Nephron (organoid): ENCODE measurements around the gene ASS1.
A peak's percentile ranks its signal among the peaks of the same experiment; 100 is the strongest.

Source experiments
- H3K27ac Mint-ChIP-seq, 3 experiments: 2 replicates each; pipeline ENCODE4 v1.8.0; 2020; ENCODE audit warnings: mixed read lengths in 3 of 3, mild to moderate bottlenecking in 2 of 3, moderate library complexity in 1 of 3
- H3K27me3 Mint-ChIP-seq: 2 replicates; pipeline ENCODE4 v1.8.0; 2021; ENCODE audit warnings: low read depth, mild to moderate bottlenecking, moderate library complexity, mixed read lengths
- H3K36me3 Mint-ChIP-seq: 2 replicates; pipeline ENCODE4 v1.8.0; 2020; ENCODE audit warnings: low read depth, mixed read lengths
- H3K4me1 Mint-ChIP-seq: 2 replicates; pipeline ENCODE4 v1.8.0; 2020; ENCODE audit warnings: mixed read lengths
- H3K4me3 Mint-ChIP-seq, 3 experiments: 2 replicates each; pipeline ENCODE4 v1.8.0; 2020; ENCODE audit warnings: mild to moderate bottlenecking in 3 of 3, mixed read lengths in 3 of 3, moderate library complexity in 2 of 3
- H3K9me3 Mint-ChIP-seq: 2 replicates; pipeline ENCODE4 v1.8.0; 2020; ENCODE audit warnings: mixed read lengths
- TF ChIP-seq, protein P1 (sequence below), 3 experiments: fragments of 200-600 bp; sonication (generic); IDR thresholded peaks; one replicate each; pipeline ENCODE4 v1.5.0; 2021; ENCODE audit warnings: antibody characterized with exemption in 3 of 3; ENCODE audit not compliant: unreplicated experiment in 3 of 3

Gene ASS1

DNA sequence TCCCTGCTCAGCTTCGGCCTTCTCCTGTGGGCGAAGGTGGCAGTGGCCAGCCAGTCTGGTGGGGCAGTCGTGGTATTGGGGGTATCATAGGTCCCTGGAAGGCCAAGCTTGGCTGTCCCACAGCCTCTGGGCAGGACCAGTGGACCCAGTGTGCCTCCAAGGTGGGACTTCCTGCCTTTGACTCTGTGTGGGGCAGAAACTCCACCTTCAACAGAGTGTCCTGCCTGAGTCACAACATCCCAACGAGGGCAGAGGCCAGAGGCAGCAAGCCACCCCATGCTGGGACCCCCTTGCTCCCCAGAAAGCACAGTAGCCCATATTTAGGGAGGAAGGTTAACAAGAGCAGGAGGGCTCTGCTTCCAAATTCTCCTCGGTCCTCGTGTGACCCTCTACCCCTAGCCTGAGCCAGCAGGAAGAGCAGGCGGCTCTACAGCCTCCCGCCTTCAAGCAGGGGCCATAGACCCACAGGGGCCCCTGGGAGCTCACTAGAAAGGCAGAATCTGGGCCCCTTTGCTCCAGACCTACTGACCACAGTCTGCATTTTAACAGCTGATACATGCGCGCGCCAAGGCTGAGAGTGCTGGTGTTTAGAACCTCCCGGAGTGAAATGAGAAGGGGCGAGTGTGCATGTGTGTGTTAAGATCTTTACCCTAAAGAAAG, 83.0 kb downstream of the ASS1 start:
- Mint-ChIP-seq H3K36me3 (no peaks in the 10 kb centered on the region), H3K27me3 (peaks cover 64% of the 10 kb centered on the region), H3K4me3 (no peak overlapping the region), H3K9me3 (no peaks in the 10 kb centered on the region), H3K27ac (no peak overlapping the region), H3K4me1 (peaks cover 12% of the 10 kb centered on the region)
- TF ChIP-seq, protein P1, sequence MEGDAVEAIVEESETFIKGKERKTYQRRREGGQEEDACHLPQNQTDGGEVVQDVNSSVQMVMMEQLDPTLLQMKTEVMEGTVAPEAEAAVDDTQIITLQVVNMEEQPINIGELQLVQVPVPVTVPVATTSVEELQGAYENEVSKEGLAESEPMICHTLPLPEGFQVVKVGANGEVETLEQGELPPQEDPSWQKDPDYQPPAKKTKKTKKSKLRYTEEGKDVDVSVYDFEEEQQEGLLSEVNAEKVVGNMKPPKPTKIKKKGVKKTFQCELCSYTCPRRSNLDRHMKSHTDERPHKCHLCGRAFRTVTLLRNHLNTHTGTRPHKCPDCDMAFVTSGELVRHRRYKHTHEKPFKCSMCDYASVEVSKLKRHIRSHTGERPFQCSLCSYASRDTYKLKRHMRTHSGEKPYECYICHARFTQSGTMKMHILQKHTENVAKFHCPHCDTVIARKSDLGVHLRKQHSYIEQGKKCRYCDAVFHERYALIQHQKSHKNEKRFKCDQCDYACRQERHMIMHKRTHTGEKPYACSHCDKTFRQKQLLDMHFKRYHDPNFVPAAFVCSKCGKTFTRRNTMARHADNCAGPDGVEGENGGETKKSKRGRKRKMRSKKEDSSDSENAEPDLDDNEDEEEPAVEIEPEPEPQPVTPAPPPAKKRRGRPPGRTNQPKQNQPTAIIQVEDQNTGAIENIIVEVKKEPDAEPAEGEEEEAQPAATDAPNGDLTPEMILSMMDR (IDR thresholded peaks at IDR 0.05; ENCODE audit: unreplicated experiment in 3 of 3), result no peak

- H3K27ac Mint-ChIP-seq, result no peak overlapping the region
- H3K9me3 Mint-ChIP-seq, result no peaks in the 10 kb centered on the region
Observed at GRCh38 chr9:130528674-130529073, 83.9 kb downstream of the ASS1 start.

DNA sequence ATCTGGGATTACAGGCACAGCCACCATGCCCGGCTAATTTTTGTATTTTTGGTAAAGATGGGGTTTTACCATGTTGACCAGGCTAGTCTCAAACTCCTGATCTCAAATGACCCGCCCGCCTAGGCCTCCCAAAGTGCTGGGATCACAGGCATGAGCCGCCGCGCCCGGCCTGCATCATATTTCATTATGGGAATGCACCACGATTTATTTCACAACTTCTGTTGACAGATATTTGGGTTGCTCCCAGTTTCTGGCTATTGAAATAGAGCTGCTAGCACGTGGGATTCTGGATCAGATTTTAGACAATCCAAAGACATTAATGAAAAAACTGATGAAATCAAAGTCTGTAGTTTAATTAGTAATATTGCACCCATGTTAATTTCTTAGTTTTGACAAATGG, 86.2 kb downstream of the ASS1 start:
- H3K27me3 Mint-ChIP-seq, result peaks cover 71% of the 10 kb centered on the region
- peak overlapping the region in 1 of 3 experiments; percentile 22 for H3K4me3 Mint-ChIP-seq
- no peaks in the 10 kb centered on the region for H3K9me3 Mint-ChIP-seq
- no peak overlapping the region for H3K27ac Mint-ChIP-seq
- peaks cover 22% of the 10 kb centered on the region for H3K4me1 Mint-ChIP-seq
- no peaks in the 10 kb centered on the region for H3K36me3 Mint-ChIP-seq
- TF ChIP-seq, protein P1 (IDR thresholded peaks at IDR 0.05; ENCODE audit: unreplicated experiment in 3 of 3), result no peak

More at GRCh38 chr9:130528674-130529073, 83.9 kb downstream of the ASS1 start:
- Mint-ChIP-seq H3K4me3 (no peak overlapping the region), H3K4me1 (peaks cover 12% of the 10 kb centered on the region), H3K27me3 (peaks cover 62% of the 10 kb centered on the region), H3K36me3 (no peaks in the 10 kb centered on the region)
- TF ChIP-seq, protein P1 (IDR thresholded peaks at IDR 0.05; ENCODE audit: unreplicated experiment in 3 of 3), result no peak

DNA sequence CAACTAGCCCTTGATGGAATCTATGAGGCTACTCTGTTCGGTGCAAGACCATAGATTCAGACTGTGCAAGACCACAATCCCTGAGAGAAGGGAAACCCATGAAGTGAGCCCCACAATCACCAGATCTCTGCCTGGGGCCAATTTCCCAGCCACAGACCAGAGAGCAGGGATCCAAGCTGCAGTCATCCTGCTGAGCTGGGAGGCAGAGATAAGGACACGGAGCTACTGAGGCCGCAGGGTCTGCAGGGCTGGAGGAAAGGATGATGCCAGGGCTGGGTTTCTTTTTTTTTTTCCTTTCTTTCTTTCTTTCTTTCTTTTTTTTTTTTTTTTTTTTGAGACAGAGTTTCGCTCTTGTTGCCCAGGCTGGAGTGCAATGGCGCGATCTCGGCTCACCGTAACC, 86.9 kb downstream of the ASS1 start:
- Mint-ChIP-seq H3K4me3 (no peak overlapping the region), H3K4me1 (peaks cover 27% of the 10 kb centered on the region), H3K36me3 (no peaks in the 10 kb centered on the region), H3K27ac (no peak overlapping the region), H3K9me3 (no peaks in the 10 kb centered on the region), H3K27me3 (peaks cover 69% of the 10 kb centered on the region)
- TF ChIP-seq, protein P1 (IDR thresholded peaks at IDR 0.05; ENCODE audit: unreplicated experiment in 3 of 3), result no peak

DNA sequence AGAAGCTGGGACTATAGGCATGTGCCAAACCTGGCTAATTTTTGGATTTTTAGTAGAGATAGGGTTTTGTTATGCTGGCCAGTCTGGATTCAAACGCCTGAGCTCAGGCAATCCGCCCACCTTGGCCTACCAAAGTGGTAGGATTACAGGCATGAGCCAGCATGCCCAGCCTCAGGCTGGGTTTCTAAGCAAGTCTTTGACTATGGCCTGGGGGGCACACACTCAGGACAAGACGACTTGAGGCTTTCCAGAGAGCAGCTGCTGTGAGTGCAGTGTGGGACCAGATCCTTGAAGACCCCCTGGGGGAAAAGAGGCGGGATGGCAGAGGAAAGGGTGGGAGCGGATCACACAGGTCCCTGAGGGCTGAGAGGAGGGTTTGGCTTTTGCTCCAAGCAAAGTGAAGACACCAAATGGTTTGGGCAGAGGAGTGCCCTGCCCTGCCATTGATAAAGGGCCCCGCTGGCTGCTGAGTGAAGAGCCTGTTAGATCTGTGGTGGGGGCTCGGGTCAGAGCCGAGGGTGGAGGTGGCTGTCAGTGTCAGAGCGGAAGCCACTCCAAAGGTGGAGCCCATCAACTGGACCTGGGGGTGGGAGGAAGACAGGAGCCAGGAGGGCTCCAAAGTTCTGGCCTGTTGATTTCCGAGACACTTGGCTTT, 87.8 kb downstream of the ASS1 start:
- no peak overlapping the region for H3K27ac Mint-ChIP-seq
- peaks cover 72% of the 10 kb centered on the region for H3K27me3 Mint-ChIP-seq
- H3K4me3 Mint-ChIP-seq, result no peak overlapping the region
- TF ChIP-seq, protein P1 (IDR thresholded peaks at IDR 0.05; ENCODE audit: unreplicated experiment in 3 of 3), result no peak
- H3K9me3 Mint-ChIP-seq, result no peaks in the 10 kb centered on the region
- no peaks in the 10 kb centered on the region for H3K36me3 Mint-ChIP-seq
- peaks cover 30% of the 10 kb centered on the region for H3K4me1 Mint-ChIP-seq
